MG63 (cell line): ENCODE results near the gene SPTBN2. TPM values are rescaled to one million over a fixed set of nuclear protein-coding genes. Genes with fewer than 3 reads are reported as not detected.
A peak's percentile ranks its signal among the peaks of the same experiment; 100 is the strongest.

Source experiments
- DNase-seq: peaks from one replicate; pipeline ENCODE4 v3.0.0-alpha.2; 2020
- H3K27me3 ChIP-seq: fragments of 250-450 bp; sonication (Bioruptor Pico); 2 replicates; pipeline ENCODE4 v1.5.1; 2020; ENCODE audit warnings: mild to moderate bottlenecking, moderate library complexity
- H3K36me3 ChIP-seq: fragments of 250-450 bp; sonication (Bioruptor Pico); 2 replicates; pipeline ENCODE4 v1.5.1; 2020; ENCODE audit warnings: mild to moderate bottlenecking, moderate library complexity
- H3K4me3 ChIP-seq: fragments of 250-450 bp; sonication (Bioruptor Pico); 2 replicates; pipeline ENCODE4 v1.5.1; 2020; ENCODE audit warnings: mild to moderate bottlenecking, moderate library complexity
- H3K9me3 ChIP-seq: fragments of 250-450 bp; sonication (Bioruptor Pico); 2 replicates; pipeline ENCODE4 v1.5.1; 2020; ENCODE audit warnings: mild to moderate bottlenecking, moderate library complexity
- total RNA-seq: library from RNA; depleted of rRNA; stranded (reverse); fragments of >200 nt; shearing (Covaris generic); gene quantifications from 2 replicates; pipeline ENCODE4 v1.2.3, GENCODE V29; 2014; ENCODE audit warnings: low replicate concordance; rRNA removed

SPTBN2 gene
- total RNA-seq = 20.0 and 25.8 TPM in 2 replicates

- H3K9me3 ChIP-seq = no peaks in the 10 kb centered on the region
- H3K36me3 ChIP-seq = no peaks in the 10 kb centered on the region
- peak within 1 kb of the TSS; percentile 31 for H3K4me3 ChIP-seq
- H3K27me3 ChIP-seq = peaks cover 3% of the 10 kb centered on the region; the same call in 1 of the 2 replicates
- DNase-seq = no peak
Observed at GRCh38 chr11:66728693-66729385, at the start of gene SPTBN2. Gene SPTBN2 (minus strand): TSS chr11:66729216. CDS start chr11:66721240, 7,976 bp downstream.

- no peak for DNase-seq
- H3K9me3 ChIP-seq = no peaks in the 10 kb centered on the region
- H3K4me3 ChIP-seq = no peak overlapping the region
- no peaks in the 10 kb centered on the region for H3K27me3 ChIP-seq
- H3K36me3 ChIP-seq = peaks cover 3% of the 10 kb centered on the region; the same call in 1 of the 2 replicates
Observed at GRCh38 chr11:66768818-66769217, 39.8 kb upstream of the SPTBN2 start.

- H3K4me3 ChIP-seq = no peak overlapping the region
- H3K27me3 ChIP-seq = no peaks in the 10 kb centered on the region
- no peak for DNase-seq
- H3K36me3 ChIP-seq = peaks cover 3% of the 10 kb centered on the region; the same call in 1 of the 2 replicates
- H3K9me3 ChIP-seq = no peaks in the 10 kb centered on the region
Observed at GRCh38 chr11:66768088-66768521, 39.1 kb upstream of the SPTBN2 start.

- peaks cover 3% of the 10 kb centered on the region; the same call in 1 of the 2 replicates for H3K36me3 ChIP-seq
- H3K4me3 ChIP-seq = no peak overlapping the region
- H3K27me3 ChIP-seq = no peaks in the 10 kb centered on the region
- H3K9me3 ChIP-seq = no peaks in the 10 kb centered on the region
- DNase-seq = no peak
Observed at GRCh38 chr11:66767666-66768065, 38.6 kb upstream of the SPTBN2 start.

- H3K4me3 ChIP-seq = no peak overlapping the region
- no peaks in the 10 kb centered on the region for H3K9me3 ChIP-seq
- H3K27me3 ChIP-seq = no peaks in the 10 kb centered on the region
- DNase-seq = no peak
- peaks cover 3% of the 10 kb centered on the region for H3K36me3 ChIP-seq
Observed at GRCh38 chr11:66766681-66767080, 37.7 kb upstream of the SPTBN2 start.

- H3K36me3 ChIP-seq = peaks cover 3% of the 10 kb centered on the region
- DNase-seq = no peak
- H3K4me3 ChIP-seq = no peak overlapping the region
- H3K27me3 ChIP-seq = no peaks in the 10 kb centered on the region
- no peaks in the 10 kb centered on the region for H3K9me3 ChIP-seq
Observed at GRCh38 chr11:66762088-66762487, 33.1 kb upstream of the SPTBN2 start.

GRCh38 chr11:66752148-66752547 is 23.1 kb upstream of the SPTBN2 start:
- Histone ChIP-seq H3K4me3 (no peak overlapping the region), H3K9me3 (no peaks in the 10 kb centered on the region), H3K36me3 (no peaks in the 10 kb centered on the region), H3K27me3 (no peaks in the 10 kb centered on the region)
- no peak for DNase-seq

GRCh38 chr11:66749091-66749490 is 20.1 kb upstream of the SPTBN2 start:
- DNase-seq = peak; percentile 22
- H3K27me3 ChIP-seq = no peaks in the 10 kb centered on the region
- H3K36me3 ChIP-seq = no peaks in the 10 kb centered on the region
- no peak overlapping the region for H3K4me3 ChIP-seq
- H3K9me3 ChIP-seq = no peaks in the 10 kb centered on the region

- Histone ChIP-seq H3K9me3 (no peaks in the 10 kb centered on the region), H3K36me3 (no peaks in the 10 kb centered on the region), H3K27me3 (no peaks in the 10 kb centered on the region), H3K4me3 (no peak overlapping the region)
- no peak for DNase-seq
Observed at GRCh38 chr11:66747480-66747879, 18.5 kb upstream of the SPTBN2 start.

- no peaks in the 10 kb centered on the region for H3K27me3 ChIP-seq
- H3K9me3 ChIP-seq = no peaks in the 10 kb centered on the region
- H3K36me3 ChIP-seq = no peaks in the 10 kb centered on the region
- peak; percentile 32 for DNase-seq
- peak overlapping the region; percentile 71 for H3K4me3 ChIP-seq
Observed at GRCh38 chr11:66745356-66746235, 16.6 kb upstream of the SPTBN2 start.

GRCh38 chr11:66744485-66745355 is 15.7 kb upstream of the SPTBN2 start:
- no peaks in the 10 kb centered on the region for H3K36me3 ChIP-seq
- no peaks in the 10 kb centered on the region for H3K9me3 ChIP-seq
- H3K27me3 ChIP-seq = no peaks in the 10 kb centered on the region
- DNase-seq = peak; percentile 77
- peak overlapping the region; percentile 71 for H3K4me3 ChIP-seq

- peak; percentile 84 for DNase-seq
- H3K36me3 ChIP-seq = no peaks in the 10 kb centered on the region
- H3K4me3 ChIP-seq = peak overlapping the region; percentile 71
Observed at GRCh38 chr11:66743271-66743968, 14.4 kb upstream of the SPTBN2 start.

GRCh38 chr11:66741153-66741552 is 12.1 kb upstream of the SPTBN2 start:
- Histone ChIP-seq H3K36me3 (no peaks in the 10 kb centered on the region), H3K4me3 (no peak overlapping the region), H3K9me3 (no peaks in the 10 kb centered on the region), H3K27me3 (no peaks in the 10 kb centered on the region)
- DNase-seq = no peak

More at GRCh38 chr11:66743271-66743968, 14.4 kb upstream of the SPTBN2 start:
- Histone ChIP-seq H3K27me3 (no peaks in the 10 kb centered on the region), H3K9me3 (no peaks in the 10 kb centered on the region)

GRCh38 chr11:66739983-66740382 is 11.0 kb upstream of the SPTBN2 start:
- no peak overlapping the region for H3K4me3 ChIP-seq
- no peaks in the 10 kb centered on the region for H3K9me3 ChIP-seq
- H3K36me3 ChIP-seq = no peaks in the 10 kb centered on the region
- peak; percentile 50 for DNase-seq
- no peaks in the 10 kb centered on the region for H3K27me3 ChIP-seq

- H3K27me3 ChIP-seq = peaks cover 3% of the 10 kb centered on the region; the same call in 1 of the 2 replicates
Observed at GRCh38 chr11:66734215-66734614, 5.2 kb upstream of the SPTBN2 start.

GRCh38 chr11:66729447-66729846 is 431 bp upstream of the SPTBN2 start:
- H3K27me3 ChIP-seq = peaks cover 3% of the 10 kb centered on the region; the same call in 1 of the 2 replicates

More at GRCh38 chr11:66734215-66734614, 5.2 kb upstream of the SPTBN2 start:
- no peak overlapping the region for H3K4me3 ChIP-seq
- no peaks in the 10 kb centered on the region for H3K9me3 ChIP-seq
- H3K36me3 ChIP-seq = no peaks in the 10 kb centered on the region
- no peak for DNase-seq

More at GRCh38 chr11:66729447-66729846, 431 bp upstream of the SPTBN2 start:
- H3K36me3 ChIP-seq = no peaks in the 10 kb centered on the region
- H3K4me3 ChIP-seq = no peak overlapping the region
- no peak for DNase-seq
- no peaks in the 10 kb centered on the region for H3K9me3 ChIP-seq
